HG02885 (cell line): ENCODE results near the gene PLCL2.
A peak's percentile ranks its signal among the peaks of the same experiment; 100 is the strongest.

ENCODE experiments used
- ATAC-seq: cut with Tn5 transposase; IDR thresholded peaks from one replicate; pipeline ENCODE4 v1.9.1; 2021; ENCODE audit warnings: mild to moderate bottlenecking; ENCODE audit not compliant: unreplicated experiment, poor library complexity

Gene PLCL2

DNA sequence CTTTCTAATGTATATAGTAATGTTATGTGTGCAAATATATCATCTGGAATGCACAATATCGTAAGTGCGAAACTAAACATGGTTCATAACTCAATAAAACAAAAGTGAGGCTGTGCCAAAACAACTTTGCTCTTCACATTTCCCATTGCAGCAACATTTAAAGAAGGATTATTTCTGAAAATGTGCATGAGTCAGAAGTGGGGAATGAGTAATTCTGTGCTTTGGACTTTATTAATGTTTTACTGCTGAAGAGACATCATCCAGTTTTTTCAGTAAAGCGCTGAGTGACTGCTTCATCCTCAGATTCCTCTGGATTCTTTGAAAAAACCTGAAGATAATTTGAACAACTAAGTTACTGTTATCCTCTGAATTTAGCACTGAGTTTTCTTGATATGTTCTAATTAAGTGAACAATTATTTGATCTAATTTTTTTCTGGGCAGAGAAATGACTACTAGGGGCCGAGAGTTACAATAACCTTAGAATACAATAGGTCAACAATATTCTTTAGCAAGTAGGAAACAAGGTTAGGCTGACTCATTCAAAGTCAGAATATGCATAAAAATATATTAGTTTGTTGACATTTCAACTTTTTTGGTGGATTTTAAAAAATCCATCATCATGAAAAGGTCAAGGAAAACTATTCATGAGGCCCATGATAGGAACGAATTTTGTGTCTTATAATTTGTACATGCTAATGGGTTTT is 20.0 kb upstream of the PLCL2 start:
- no peak for ATAC-seq

GRCh38 chr3:16865335-16865734 is 19.4 kb upstream of the PLCL2 start:
- no peak for ATAC-seq

GRCh38 chr3:16866571-16866970 is 18.2 kb upstream of the PLCL2 start:
- no peak for ATAC-seq

- ATAC-seq: no peak
These were observed 16.2 kb upstream of the PLCL2 start for GRCh38 chr3:16868513-16868912.

- ATAC-seq: no peak
These were observed 15.3 kb upstream of the PLCL2 start for GRCh38 chr3:16869261-16870005.

- ATAC-seq: no peak
These were observed 12.6 kb upstream of the PLCL2 start for GRCh38 chr3:16871915-16872842.

- ATAC-seq: no peak
These were observed 10.9 kb upstream of the PLCL2 start for GRCh38 chr3:16873872-16874271.

DNA sequence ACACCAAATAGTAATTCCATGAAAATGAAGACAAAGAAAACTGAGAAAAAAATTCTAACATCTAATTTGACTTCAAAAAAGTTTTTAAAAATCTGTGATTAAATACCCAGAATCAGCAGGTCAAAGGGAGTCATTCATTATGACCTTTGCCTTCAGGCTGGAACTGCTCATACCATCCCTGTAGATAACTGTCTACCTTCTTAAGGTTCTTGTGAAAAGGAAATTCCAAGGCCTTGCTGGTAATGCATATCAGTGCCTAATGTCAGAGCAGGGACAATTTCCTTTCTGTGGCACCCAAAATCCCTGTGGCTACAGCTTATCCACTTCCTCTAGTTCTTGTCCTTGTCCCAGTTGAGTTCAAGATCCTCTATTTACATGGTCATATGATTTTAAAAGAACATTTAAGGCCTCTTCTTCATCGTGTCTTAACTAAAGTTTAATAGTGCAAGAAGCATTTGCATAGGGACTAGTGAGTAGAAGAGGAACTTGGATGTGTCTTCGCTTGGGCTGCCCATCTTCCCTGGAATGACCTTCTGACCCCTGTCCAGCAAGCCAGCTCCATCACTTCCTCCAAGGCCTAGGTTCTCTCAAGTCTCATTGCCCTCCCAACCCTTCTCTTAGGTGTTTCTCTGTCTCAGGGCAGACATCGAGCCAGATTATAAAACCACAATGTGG is 8.7 kb upstream of the PLCL2 start:
- ATAC-seq: no peak

GRCh38 chr3:16877505-16877904 is 7.2 kb upstream of the PLCL2 start:
- no peak for ATAC-seq

DNA sequence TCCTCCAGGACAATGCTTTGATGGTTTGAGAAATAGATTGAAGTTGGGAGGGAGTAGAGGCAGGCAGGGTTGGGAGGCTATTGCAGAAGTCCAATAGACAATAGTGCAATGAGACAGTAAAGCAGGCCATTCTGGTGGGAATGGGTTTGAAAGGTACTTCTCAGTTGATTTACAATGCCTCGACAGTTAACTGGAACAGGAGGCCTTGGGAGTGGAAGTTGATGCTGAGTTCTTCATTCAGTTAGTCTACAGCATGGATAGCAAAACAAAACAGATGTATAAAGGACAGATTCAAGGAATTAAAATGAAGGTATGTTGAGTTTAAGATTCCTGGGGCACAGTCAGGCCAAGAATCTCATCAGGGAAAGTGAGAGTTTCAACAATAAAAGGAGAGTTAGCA is 6.8 kb upstream of the PLCL2 start:
- no peak for ATAC-seq

DNA sequence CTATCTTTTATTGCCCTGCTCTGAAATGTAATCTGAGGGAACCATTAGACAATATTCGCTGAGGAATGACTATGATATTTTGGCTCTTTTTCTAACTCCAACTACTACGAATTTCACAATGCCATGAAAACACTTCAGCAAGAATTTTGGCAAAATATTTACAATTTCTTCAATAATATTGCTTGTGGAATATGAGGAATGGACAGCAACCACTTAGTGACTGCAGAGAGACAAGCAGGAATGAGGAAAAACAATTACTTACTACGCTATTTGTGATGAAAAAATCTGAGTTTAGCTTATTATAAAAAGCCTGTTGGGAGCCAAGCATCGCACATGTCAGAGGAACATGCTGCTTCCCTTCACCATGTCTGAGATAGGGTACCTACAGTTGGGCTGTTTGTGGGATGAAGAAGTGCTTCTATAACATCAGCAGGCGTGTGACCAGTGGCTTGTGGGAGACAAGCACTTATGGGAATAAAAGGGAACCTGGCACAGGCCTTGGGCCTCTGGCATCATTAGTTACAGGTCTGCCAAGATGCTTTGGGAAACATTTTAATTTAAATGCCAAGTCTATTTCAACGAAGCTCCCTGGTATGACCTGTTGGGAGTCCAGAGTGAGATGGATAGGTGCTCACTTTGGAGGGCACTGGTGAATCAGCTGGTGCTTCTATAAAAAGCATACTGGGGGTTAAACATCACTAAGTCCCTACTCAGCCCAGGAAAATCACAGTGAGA is 2.7 kb upstream of the PLCL2 start:
- ATAC-seq: no peak

- no peak for ATAC-seq
These were observed 1.6 kb upstream of the PLCL2 start for GRCh38 chr3:16883057-16883722.

- no peak for ATAC-seq
These were observed 1.1 kb upstream of the PLCL2 start for GRCh38 chr3:16883723-16884083.

GRCh38 chr3:16884084-16884747 is 539 bp upstream of the PLCL2 start:
- peak; percentile 56 for ATAC-seq

- ATAC-seq: peak; percentile 34
These were observed 993 bp downstream of the PLCL2 start for GRCh38 chr3:16885593-16886302.

DNA sequence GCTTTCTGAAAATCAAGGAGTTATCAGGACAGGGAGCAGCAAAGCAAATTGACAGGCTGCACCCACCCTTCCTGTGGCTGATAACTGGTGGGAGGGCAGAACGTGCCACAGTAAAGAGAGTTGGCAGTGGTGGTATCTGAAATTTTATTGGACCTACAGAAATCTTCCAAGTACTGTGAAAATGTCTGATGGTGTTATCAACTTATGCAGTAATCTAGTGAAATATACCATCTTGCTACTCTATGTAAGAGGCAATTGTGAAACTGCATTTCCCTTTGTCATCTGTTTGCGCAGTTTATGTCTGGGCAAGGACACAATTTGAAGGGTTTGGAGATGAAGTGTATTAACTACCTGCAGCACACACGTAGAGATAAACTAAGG is 1.5 kb downstream of the PLCL2 start:
- no peak for ATAC-seq

GRCh38 chr3:16887130-16887529 is 2.4 kb downstream of the PLCL2 start:
- ATAC-seq: no peak

- ATAC-seq: no peak
These were observed 3.6 kb downstream of the PLCL2 start for GRCh38 chr3:16888356-16888755.
